H7 (cell line): ENCODE data around the gene PCK1. TPM values are rescaled to one million over a fixed set of nuclear protein-coding genes. Genes with fewer than 3 reads are reported as not detected.

ENCODE experiments used
- DNase-seq: peaks from one replicate; pipeline ENCODE4 v3.0.0; 2012
- H3K27me3 ChIP-seq: 2 replicates; pipeline ENCODE4 v1.6.0; 2011; ENCODE audit warnings: mild to moderate bottlenecking, low read length; ENCODE audit not compliant: control insufficient read depth, insufficient read depth
- H3K36me3 ChIP-seq: replicated peaks from 2 replicates; pipeline ENCODE4 v1.5.1; 2011; ENCODE audit warnings: low read length; ENCODE audit not compliant: control insufficient read depth, insufficient read depth
- H3K4me3 ChIP-seq: 2 replicates; pipeline ENCODE4 v1.5.1; 2011; ENCODE audit warnings: low read depth, mild to moderate bottlenecking, control low read depth, low read length, moderate library complexity; ENCODE audit not compliant: insufficient read depth
- total RNA-seq: library from RNA; depleted of rRNA; stranded (reverse); fragments of >200 nt; shearing (Covaris generic); gene quantifications from 2 replicates; pipeline ENCODE4 v1.2.3, GENCODE V29; 2014

PCK1 gene
- total RNA-seq, 1 experiment from 2014 or later: not detected

- Histone ChIP-seq H3K4me3 (no peak overlapping the region), H3K27me3 (no peaks in the 10 kb centered on the region), H3K36me3 (no peaks in the 10 kb centered on the region)
- DNase-seq: no peak
These were observed 30.6 kb downstream of the PCK1 start for GRCh38 chr20:57591289-57592229.

GRCh38 chr20:57592263-57593092, 31.6 kb downstream of the PCK1 start:
- Histone ChIP-seq H3K27me3 (no peaks in the 10 kb centered on the region), H3K4me3 (no peak overlapping the region), H3K36me3 (no peaks in the 10 kb centered on the region)
- DNase-seq: no peak

- Histone ChIP-seq H3K4me3 (no peak overlapping the region), H3K36me3 (no peaks in the 10 kb centered on the region), H3K27me3 (no peaks in the 10 kb centered on the region)
- DNase-seq: peak; percentile 75
These were observed 32.4 kb downstream of the PCK1 start for GRCh38 chr20:57593134-57593886.

GRCh38 chr20:57594092-57594951, 33.4 kb downstream of the PCK1 start:
- no peaks in the 10 kb centered on the region for H3K36me3 ChIP-seq
- H3K4me3 ChIP-seq: no peak overlapping the region
- DNase-seq: peak; percentile 94
- no peaks in the 10 kb centered on the region for H3K27me3 ChIP-seq

GRCh38 chr20:57595041-57596030, 34.4 kb downstream of the PCK1 start:
- H3K27me3 ChIP-seq: no peaks in the 10 kb centered on the region
- no peak overlapping the region for H3K4me3 ChIP-seq
- no peaks in the 10 kb centered on the region for H3K36me3 ChIP-seq
- no peak for DNase-seq

GRCh38 chr20:57596358-57596757, 35.4 kb downstream of the PCK1 start:
- no peak for DNase-seq
- no peaks in the 10 kb centered on the region for H3K27me3 ChIP-seq
- H3K4me3 ChIP-seq: no peak overlapping the region
- no peaks in the 10 kb centered on the region for H3K36me3 ChIP-seq

- DNase-seq: peak; percentile 97
- Histone ChIP-seq H3K4me3 (no peak overlapping the region), H3K27me3 (no peaks in the 10 kb centered on the region), H3K36me3 (no peaks in the 10 kb centered on the region)
These were observed 36.4 kb downstream of the PCK1 start for GRCh38 chr20:57596998-57597939.

- no peaks in the 10 kb centered on the region for H3K27me3 ChIP-seq
- no peak overlapping the region for H3K4me3 ChIP-seq
- peak; percentile 75 for DNase-seq
- no peaks in the 10 kb centered on the region for H3K36me3 ChIP-seq
These were observed 37.1 kb downstream of the PCK1 start for GRCh38 chr20:57598060-57598459.

- Histone ChIP-seq H3K4me3 (no peak overlapping the region), H3K27me3 (no peaks in the 10 kb centered on the region)
These were observed 37.6 kb downstream of the PCK1 start for GRCh38 chr20:57598491-57598890.

GRCh38 chr20:57600320-57601210, 39.7 kb downstream of the PCK1 start:
- no peak for DNase-seq
- Histone ChIP-seq H3K27me3 (no peaks in the 10 kb centered on the region), H3K36me3 (no peaks in the 10 kb centered on the region), H3K4me3 (no peak overlapping the region)

More at GRCh38 chr20:57598491-57598890, 37.6 kb downstream of the PCK1 start:
- H3K36me3 ChIP-seq: no peaks in the 10 kb centered on the region
- no peak for DNase-seq

GRCh38 chr20:57601211-57601570, 40.3 kb downstream of the PCK1 start:
- no peak overlapping the region for H3K4me3 ChIP-seq
- no peaks in the 10 kb centered on the region for H3K36me3 ChIP-seq
- H3K27me3 ChIP-seq: no peaks in the 10 kb centered on the region
- no peak for DNase-seq
